ENCODE measurements around the gene PPP2R1B.

The PPP2R1B gene

DNA sequence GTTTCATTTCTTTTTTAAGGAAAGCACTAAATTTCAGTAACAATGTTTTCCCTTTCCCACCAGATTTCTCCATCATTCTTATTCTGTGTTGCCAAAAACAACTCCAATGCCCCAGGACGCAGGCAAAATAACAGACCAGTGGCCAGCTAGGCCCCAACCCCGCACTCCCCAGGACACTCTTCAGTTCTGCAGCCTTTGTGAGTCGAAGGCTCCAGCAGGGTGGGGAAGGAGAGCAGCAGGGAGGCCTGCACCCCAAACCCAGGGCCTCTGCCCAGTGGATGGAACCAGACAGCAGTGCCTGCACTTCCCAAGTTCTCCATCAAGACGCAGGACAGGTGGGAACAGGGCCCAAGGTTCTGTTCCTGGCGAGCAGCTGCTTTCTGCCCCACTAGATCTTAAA is 34.4 kb downstream of the PPP2R1B start:
- Histone ChIP-seq H3K27ac (ENCODE audit: low read depth, low read length) (no peak overlapping the region), H3F3A (ENCODE audit: insufficient read depth) (no peaks in the 10 kb centered on the region), H3K27me3 (ENCODE audit: low read length) (no peaks in the 10 kb centered on the region), H3K9me3 (ENCODE audit: insufficient read depth, low read length) (no peaks in the 10 kb centered on the region), H3K9me2 (replicated peaks; ENCODE audit: insufficient read depth, low read length) (no peaks in the 10 kb centered on the region), H3K79me2 (ENCODE audit: insufficient read depth, low read length) (no peaks in the 10 kb centered on the region), H3K4me3 (ENCODE audit: insufficient read depth, low read length, poor library complexity, severe bottlenecking) (no peak overlapping the region), H2AFZ (ENCODE audit: low read depth, low read length, severe bottlenecking) (no peak overlapping the region), H4K20me1 (ENCODE audit: low read depth, low read length) (no peaks in the 10 kb centered on the region), H3K9ac (ENCODE audit: low read length) (no peak overlapping the region), H3K36me3 (ENCODE audit: low read length) (no peaks in the 10 kb centered on the region), H3K4me2 (ENCODE audit: low read depth, low read length, poor library complexity, severe bottlenecking) (no peak overlapping the region)
- TF ChIP-seq, protein P1, sequence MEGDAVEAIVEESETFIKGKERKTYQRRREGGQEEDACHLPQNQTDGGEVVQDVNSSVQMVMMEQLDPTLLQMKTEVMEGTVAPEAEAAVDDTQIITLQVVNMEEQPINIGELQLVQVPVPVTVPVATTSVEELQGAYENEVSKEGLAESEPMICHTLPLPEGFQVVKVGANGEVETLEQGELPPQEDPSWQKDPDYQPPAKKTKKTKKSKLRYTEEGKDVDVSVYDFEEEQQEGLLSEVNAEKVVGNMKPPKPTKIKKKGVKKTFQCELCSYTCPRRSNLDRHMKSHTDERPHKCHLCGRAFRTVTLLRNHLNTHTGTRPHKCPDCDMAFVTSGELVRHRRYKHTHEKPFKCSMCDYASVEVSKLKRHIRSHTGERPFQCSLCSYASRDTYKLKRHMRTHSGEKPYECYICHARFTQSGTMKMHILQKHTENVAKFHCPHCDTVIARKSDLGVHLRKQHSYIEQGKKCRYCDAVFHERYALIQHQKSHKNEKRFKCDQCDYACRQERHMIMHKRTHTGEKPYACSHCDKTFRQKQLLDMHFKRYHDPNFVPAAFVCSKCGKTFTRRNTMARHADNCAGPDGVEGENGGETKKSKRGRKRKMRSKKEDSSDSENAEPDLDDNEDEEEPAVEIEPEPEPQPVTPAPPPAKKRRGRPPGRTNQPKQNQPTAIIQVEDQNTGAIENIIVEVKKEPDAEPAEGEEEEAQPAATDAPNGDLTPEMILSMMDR (IDR thresholded peaks at IDR 0.05; ENCODE audit: insufficient read depth, low read length, poor library complexity, severe bottlenecking) = no peak
- no peak for TF ChIP-seq EZH2phosphoT487 (conservative IDR thresholded peaks at IDR 0.05; ENCODE audit: low read length)

DNA sequence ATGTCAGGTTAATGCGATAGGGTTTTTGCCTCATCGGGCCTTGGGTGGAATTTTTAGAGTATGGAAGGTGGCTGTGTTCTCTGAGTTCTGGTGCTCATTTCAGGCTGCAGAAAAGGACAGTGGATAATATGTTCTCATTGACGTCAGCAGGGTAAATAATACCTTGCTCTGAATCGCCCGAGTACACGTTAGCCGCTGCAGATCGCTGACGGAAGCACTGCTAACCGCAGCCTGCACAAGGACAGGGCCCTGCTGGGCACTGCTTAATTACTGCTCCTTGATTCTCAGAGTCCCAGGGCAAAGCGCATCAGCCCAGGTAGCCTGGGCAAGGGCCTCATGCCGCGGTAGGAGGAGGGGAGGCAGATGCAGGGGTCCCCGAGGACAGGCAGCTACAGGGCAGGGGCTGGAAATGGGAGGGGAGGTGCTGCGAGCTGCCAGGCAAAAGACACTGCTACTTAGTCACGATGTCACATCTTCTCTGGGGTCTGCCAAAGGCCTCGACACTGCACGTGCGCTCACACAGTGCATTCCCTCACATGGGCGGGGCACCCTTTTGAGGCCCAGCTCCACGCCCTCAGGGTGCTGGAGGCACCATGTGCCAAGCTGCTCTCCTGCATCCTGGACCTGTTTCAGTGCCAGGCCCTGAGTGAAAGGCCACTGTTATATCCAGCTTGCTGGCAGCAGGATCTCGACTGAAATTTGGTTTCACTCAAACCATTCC is 35.2 kb downstream of the PPP2R1B start:
- H2AFZ ChIP-seq (ENCODE audit: low read depth, low read length, severe bottlenecking) = no peak overlapping the region
- H3K9me2 ChIP-seq (replicated peaks; ENCODE audit: insufficient read depth, low read length) = no peaks in the 10 kb centered on the region
- TF ChIP-seq, protein P1 (IDR thresholded peaks at IDR 0.05; ENCODE audit: insufficient read depth, low read length, poor library complexity, severe bottlenecking) = no peak
- TF ChIP-seq EZH2phosphoT487 (conservative IDR thresholded peaks at IDR 0.05; ENCODE audit: low read length) = no peak
- no peaks in the 10 kb centered on the region for H3F3A ChIP-seq (ENCODE audit: insufficient read depth)
- H3K36me3 ChIP-seq (ENCODE audit: low read length) = no peaks in the 10 kb centered on the region
- no peaks in the 10 kb centered on the region for H3K27me3 ChIP-seq (ENCODE audit: low read length)
- H3K27ac ChIP-seq (ENCODE audit: low read depth, low read length) = no peak overlapping the region
- H3K4me2 ChIP-seq (ENCODE audit: low read depth, low read length, poor library complexity, severe bottlenecking) = no peak overlapping the region
- no peak overlapping the region for H3K4me3 ChIP-seq (ENCODE audit: insufficient read depth, low read length, poor library complexity, severe bottlenecking)
- no peak overlapping the region for H3K9ac ChIP-seq (ENCODE audit: low read length)
- H3K9me3 ChIP-seq (ENCODE audit: insufficient read depth, low read length) = no peaks in the 10 kb centered on the region
- no peaks in the 10 kb centered on the region for H4K20me1 ChIP-seq (ENCODE audit: low read depth, low read length)
- no peaks in the 10 kb centered on the region for H3K79me2 ChIP-seq (ENCODE audit: insufficient read depth, low read length)

DNA sequence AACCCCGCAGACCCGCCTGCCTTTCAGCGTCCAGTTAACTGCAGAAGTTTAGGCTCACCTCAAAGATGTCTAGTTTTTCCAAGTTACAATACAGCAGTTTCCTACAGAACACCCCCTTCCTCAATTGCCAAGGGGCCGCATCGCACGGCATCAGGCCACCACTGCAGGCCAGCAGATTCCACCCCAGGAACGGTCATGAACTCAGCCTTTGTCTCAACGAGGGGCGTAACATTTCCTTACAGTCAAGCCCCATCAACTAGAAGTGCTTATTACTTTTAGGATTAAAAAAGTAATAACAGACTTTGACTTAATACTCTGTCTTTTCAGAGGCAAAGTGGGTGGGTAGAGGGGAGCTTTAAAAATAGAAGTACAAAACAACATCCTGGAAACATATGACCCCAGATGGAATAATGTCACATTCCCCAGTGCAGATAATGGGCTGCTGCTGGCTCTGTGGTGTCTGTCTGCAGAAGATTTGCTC is 36.3 kb downstream of the PPP2R1B start:
- no peak overlapping the region for H2AFZ ChIP-seq (ENCODE audit: low read depth, low read length, severe bottlenecking)
- H3K4me3 ChIP-seq (ENCODE audit: insufficient read depth, low read length, poor library complexity, severe bottlenecking) = no peak overlapping the region
- TF ChIP-seq EZH2phosphoT487 (conservative IDR thresholded peaks at IDR 0.05; ENCODE audit: low read length) = no peak
- TF ChIP-seq, protein P1 (IDR thresholded peaks at IDR 0.05; ENCODE audit: insufficient read depth, low read length, poor library complexity, severe bottlenecking) = no peak
- H3K27ac ChIP-seq (ENCODE audit: low read depth, low read length) = no peak overlapping the region
- no peak overlapping the region for H3K4me2 ChIP-seq (ENCODE audit: low read depth, low read length, poor library complexity, severe bottlenecking)
- H3F3A ChIP-seq (ENCODE audit: insufficient read depth) = no peaks in the 10 kb centered on the region
- H3K9me3 ChIP-seq (ENCODE audit: insufficient read depth, low read length) = no peaks in the 10 kb centered on the region
- no peaks in the 10 kb centered on the region for H4K20me1 ChIP-seq (ENCODE audit: low read depth, low read length)
- no peaks in the 10 kb centered on the region for H3K27me3 ChIP-seq (ENCODE audit: low read length)
- no peaks in the 10 kb centered on the region for H3K79me2 ChIP-seq (ENCODE audit: insufficient read depth, low read length)
- H3K9me2 ChIP-seq (replicated peaks; ENCODE audit: insufficient read depth, low read length) = no peaks in the 10 kb centered on the region
- no peaks in the 10 kb centered on the region for H3K36me3 ChIP-seq (ENCODE audit: low read length)
- no peak overlapping the region for H3K9ac ChIP-seq (ENCODE audit: low read length)

Measured in SU-DHL-6 (cell line).